GM12878 (cell line): Measurements from ENCODE around the gene SLC38A3. TPM values are rescaled to one million over a fixed set of nuclear protein-coding genes. Genes with fewer than 3 reads are reported as not detected.
"Not testable (repeated sequence)": the region's sequence is repeated elsewhere in the genome, so short reads cannot be mapped to it uniquely, and the experiment has no call there.

Experiments used
- ATAC-seq: fragments of 200-7000 bp; cut with Tn5 transposase; 3 replicates; pipeline ENCODE4 v1.9.1; 2020; ENCODE audit warnings: mild to moderate bottlenecking, moderate library complexity
- BruUV-seq: library from RNA; stranded (reverse); fragments of 400-500 nt; replicated peaks from 2 replicates; lab custom pipeline; 2021; lab: Mats Ljungman, UMichigan
- CTCF ChIA-PET: fragments of 300-600 bp; sonication (Branson Sonifier 250); formaldehyde crosslinking; extraction: SDS; loops from one replicate; lab custom pipeline; 2021; ENCODE audit warnings: inconsistent platforms; lab: Yijun Ruan, JAX
- POLR2A ChIA-PET: fragments of 350-600 bp; formaldehyde crosslinking; extraction: SDS; loops from one replicate; lab custom pipeline; 2021; ENCODE audit warnings: inconsistent platforms; lab: Charles Lee
- RAD21 ChIA-PET: fragments of 300-600 bp; sonication (Branson Sonifier 250); formaldehyde crosslinking; loops from one replicate; lab custom pipeline; 2023; ENCODE audit warnings: antibody characterized with exemption; ENCODE audit not compliant: unreplicated experiment; lab: Charles Lee
- SMC1A ChIA-PET: fragments of 300-600 bp; sonication (Branson Sonifier 250); formaldehyde crosslinking; loops from one replicate; lab custom pipeline; 2023; ENCODE audit not compliant: unreplicated experiment, uncharacterized antibody; lab: Charles Lee
- DNase-seq: peaks from one replicate; pipeline ENCODE4 v3.0.0-alpha.2; 2011; ENCODE audit warnings: low read depth, low spot score
- FAIRE-seq: peaks from 3 replicates; lab custom pipeline; 2011; peaks lifted over from hg19 to GRCh38; lab: Jason Lieb, UNC
- H2AFZ ChIP-seq: 2 replicates; pipeline ENCODE4 v1.6.0; 2011; ENCODE audit warnings: low read depth, low read length, control low read depth; ENCODE audit not compliant: control insufficient read depth
- H3K27ac ChIP-seq: 2 replicates; pipeline ENCODE4 v1.5.1; 2011; ENCODE audit warnings: control low read depth; ENCODE audit not compliant: control insufficient read depth, insufficient read depth
- H3K27me3 ChIP-seq, 2 experiments: replicated peaks in 1 of 2; 2 replicates each; pipeline versions ENCODE4 v1.6.0 to v1.6.1; 2011; ENCODE audit warnings: low read length in 1 of 2; ENCODE audit not compliant: control insufficient read depth in 2 of 2, insufficient read depth in 2 of 2
- H3K36me3 ChIP-seq, 2 experiments: 2 replicates each; pipeline ENCODE4 v1.5.1; 2011; ENCODE audit warnings: low read length in 1 of 2; ENCODE audit not compliant: control insufficient read depth in 2 of 2, insufficient read depth in 2 of 2
- H3K4me1 ChIP-seq: 2 replicates; pipeline ENCODE4 v1.6.1; 2011; ENCODE audit warnings: mild to moderate bottlenecking, low read length, moderate library complexity, mixed read lengths; ENCODE audit not compliant: control insufficient read depth, insufficient read depth
- H3K4me2 ChIP-seq: 2 replicates; pipeline ENCODE4 v1.6.0; 2011; ENCODE audit warnings: control low read depth; ENCODE audit not compliant: control insufficient read depth, insufficient read depth
- H3K4me3 ChIP-seq: fragments of 200-600 bp; sonication (generic); 2 replicates; pipeline ENCODE4 v1.5.1; 2016
- H3K79me2 ChIP-seq: 2 replicates; pipeline ENCODE4 v1.6.0; 2011; ENCODE audit warnings: low read length; ENCODE audit not compliant: control insufficient read depth, insufficient read depth
- H3K9ac ChIP-seq: 2 replicates; pipeline ENCODE4 v1.8.0; 2011; ENCODE audit warnings: low read length, control low read depth, mixed read lengths; ENCODE audit not compliant: control insufficient read depth, insufficient read depth
- H3K9me3 ChIP-seq: replicated peaks from 3 replicates; pipeline ENCODE4 v1.5.1; 2011; ENCODE audit warnings: mild to moderate bottlenecking, low read length; ENCODE audit not compliant: control insufficient read depth, insufficient read depth
- H4K20me1 ChIP-seq: 2 replicates; pipeline ENCODE4 v1.6.0; 2011; ENCODE audit not compliant: control insufficient read depth, insufficient read depth
- ATF7 ChIP-seq: fragments of 450-650 bp; IDR thresholded peaks from 2 replicates; pipeline ENCODE4 v1.6.1; 2016; ENCODE audit warnings: low read depth, mild to moderate bottlenecking
- WGBS: methylation state at CpG from one replicate; pipeline ENCODE4 v1.1.6; 2016; ENCODE audit warnings: low lambda C conversion rate; ENCODE audit not compliant: insufficient replicate concordance, insufficient coverage; ENCODE audit errors: missing lambda C conversion rate; 5-methylcytosine and 5-hydroxymethylcytosine counted together
- in situ Hi-C: fragments of 300-500 bp; cut with MboI; formaldehyde crosslinking; loops from 9 replicates; pipeline ENCODE4 v1.14.3; 2018; ENCODE audit warnings: mixed read lengths
- intact Hi-C: fragments of 100-400 bp; cut with micrococcal nuclease; formaldehyde crosslinking; loops from one replicate; pipeline ENCODE4 v1.14.2; 2022; ENCODE audit not compliant: unreplicated experiment
- polyA plus RNA-seq, 11 experiments: library from polyadenylated mRNA; depleted of rRNA in 4 of 11; unstranded in 6 of 11; stranded (reverse) in 5 of 11; fragments of >200 nt; fragmentation: Nextera tagmentation in 4 of 11; fragmentation: Illumina TruSeq in 1 of 11; extraction: Ambion mirVana in 4 of 11; extraction: Trizol in 1 of 11; gene quantifications; 1 replicate in 1 of 11; 2 replicates in 10 of 11; pipeline versions ENCODE4 v1.2.1 to v1.2.3, GENCODE V29; 2011 to 2016; ENCODE audit warnings: inconsistent platforms in 2 of 11, missing spikeins in 2 of 11, low read depth in 1 of 11
- total RNA-seq, 4 experiments: library from RNA; depleted of rRNA in 3 of 4; stranded (reverse); fragments of >200 nt in 3 of 4; fragmentation: Illumina TruSeq in 1 of 4; extraction: Trizol in 1 of 4; gene quantifications; 2 replicates each; pipeline versions ENCODE4 v1.2.1 to v1.2.3, GENCODE V29; 2013 to 2021
- TF ChIP-seq, protein P1 (sequence below): fragments of 450-650 bp; IDR thresholded peaks from 2 replicates; pipeline ENCODE4 v1.6.1; 2016; ENCODE audit warnings: mild to moderate bottlenecking

The SLC38A3 gene
- total and polyA plus RNA-seq, 10 of the 15 experiments (the other 5 are each of a cell fraction or from before 2014, with no cell fraction given), result 0.14 TPM; not detected in 9

- not testable (repeated sequence) for H3K9me3 ChIP-seq, BruUV-seq, H4K20me1 ChIP-seq, ATAC-seq
- H3K4me3 ChIP-seq, result peak overlapping the region; percentile 85
- peak overlapping the region; percentile 91 for H3K4me2 ChIP-seq
- in situ Hi-C loops, result loop anchor here (5.0 kb wide), 1 partner anchor 36 kb away; the partner anchor contains the start of gene GNAT1
- POLR2A ChIA-PET, result interaction anchor here (0.7 to 3.7 kb wide), 8 partner anchors 9 to 1834 kb away, joined by 3 to 38 read pairs (median 6); partner anchors contain the start of gene GNAI2
- CTCF ChIA-PET, result interaction anchor here (1.1 to 7.4 kb wide), 9 partner anchors 8 to 71 kb away, joined by 3 to 149 read pairs (median 27); partner anchors contain the start of genes GNAI2, GNAT1, HYAL3 and NAA80
- H3K9ac ChIP-seq, result peak overlapping the region; percentile 86
- H2AFZ ChIP-seq, result peak overlapping the region; percentile 92
- RAD21 ChIA-PET, result interaction anchor here (0.6 to 6.8 kb wide), 10 partner anchors 9 to 1462 kb away, joined by 3 to 73 read pairs (median 12); partner anchors contain the start of gene GNAT1
- TF ChIP-seq ATF7, result peak; percentile 71
- TF ChIP-seq, protein P1, sequence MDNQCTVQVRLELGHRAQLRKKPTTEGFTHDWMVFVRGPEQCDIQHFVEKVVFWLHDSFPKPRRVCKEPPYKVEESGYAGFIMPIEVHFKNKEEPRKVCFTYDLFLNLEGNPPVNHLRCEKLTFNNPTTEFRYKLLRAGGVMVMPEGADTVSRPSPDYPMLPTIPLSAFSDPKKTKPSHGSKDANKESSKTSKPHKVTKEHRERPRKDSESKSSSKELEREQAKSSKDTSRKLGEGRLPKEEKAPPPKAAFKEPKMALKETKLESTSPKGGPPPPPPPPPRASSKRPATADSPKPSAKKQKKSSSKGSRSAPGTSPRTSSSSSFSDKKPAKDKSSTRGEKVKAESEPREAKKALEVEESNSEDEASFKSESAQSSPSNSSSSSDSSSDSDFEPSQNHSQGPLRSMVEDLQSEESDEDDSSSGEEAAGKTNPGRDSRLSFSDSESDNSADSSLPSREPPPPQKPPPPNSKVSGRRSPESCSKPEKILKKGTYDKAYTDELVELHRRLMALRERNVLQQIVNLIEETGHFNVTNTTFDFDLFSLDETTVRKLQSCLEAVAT, result 0 out of 2 replicates have a peak, but pooled peaks have one; percentile 16
- TF ChIP-seq, all 136 proteins: peak for 2; not testable (repeated sequence) for 134
- DNase-seq, intact Hi-C loops, FAIRE-seq, H3K79me2 ChIP-seq, H3K27me3 ChIP-seq, H3K36me3 ChIP-seq: not testable (repeated sequence)
- 61% methylated on average over 15 of the region's 15 CpGs for WGBS
- SMC1A ChIA-PET, result interaction anchor here (0.8 to 5.1 kb wide), 7 partner anchors 11 to 71 kb away, joined by 3 to 51 read pairs (median 6); partner anchors contain the start of genes GNAT1, HYAL3 and NAA80
- peak overlapping the region; percentile 82 for H3K27ac ChIP-seq
- H3K4me1 ChIP-seq, result peaks cover 19% of the 10 kb centered on the region
Measured at GRCh38 chr3:50228184-50228763, 23.2 kb downstream of the SLC38A3 start.
